Measurements from ENCODE around the gene LMO2. TPM values are rescaled to one million over a fixed set of nuclear protein-coding genes. Genes with fewer than 3 reads are reported as not detected.

Gene LMO2
- polyA plus RNA-seq, 3 donors, result 48.8 to 140 (median 75.8) TPM

GRCh38 chr11:33879375-33879774, 12.5 kb downstream of the LMO2 start:
- intact Hi-C loops (cut with micrococcal nuclease), result loop anchor here in 1 of 2 donors (10.0 kb wide), 1 partner anchor 55 kb away; no protein-coding TSS in a partner anchor
- Mint-ChIP-seq H3K9me3 (no peaks in the 10 kb centered on the region), H3K27ac (peak overlapping the region in 1 of 7 donors; percentile 11), H3K36me3 (peaks cover 11 to 16% of the 10 kb centered on the region in 2 donors), H3K4me1 (peaks cover 84% of the 10 kb centered on the region), H3K4me3 (no peak overlapping the region), H3K27me3 (ENCODE audit: low read depth in 3 of 3) (peaks cover 0 to 3% (median 2%) of the 10 kb centered on the region in 3 donors)
- Histone ChIP-seq H3K4me3 (replicated peaks in 1 of 3; ENCODE audit: low read depth in 2 of 3, low read length in 3 of 3) (no peak overlapping the region), H3K36me3 (replicated peaks in 1 of 2; ENCODE audit: control insufficient read depth in 1 of 2, insufficient read depth in 2 of 2, low read length in 2 of 2) (no peaks in the 10 kb centered on the region), H4K20me1 (ENCODE audit: insufficient read depth, low read length) (no peaks in the 10 kb centered on the region), H3K79me2 (ENCODE audit: insufficient read depth, low read length) (peaks cover 98% of the 10 kb centered on the region), H3K27ac (ENCODE audit: low read depth in 1 of 2, low read length in 2 of 2) (no peak overlapping the region), H3K4me2 (replicated peaks; ENCODE audit: extremely low read depth, low read length, poor library complexity, severe bottlenecking) (no peak overlapping the region), H3K9me3 (replicated peaks in 1 of 2; ENCODE audit: control insufficient read depth in 1 of 2, insufficient read depth in 1 of 2, low read length in 2 of 2) (no peaks in the 10 kb centered on the region), H3K4me1 (ENCODE audit: control insufficient read depth in 1 of 2, insufficient read depth in 2 of 2, low read length in 2 of 2) (peaks cover 45 to 50% of the 10 kb centered on the region in 2 donors), H2AFZ (ENCODE audit: insufficient read depth, low read depth, low read length, poor library complexity, severe bottlenecking) (no peak overlapping the region), H3K9ac (ENCODE audit: insufficient read depth, low read length, poor library complexity, severe bottlenecking) (no peak overlapping the region), H3K27me3 (ENCODE audit: control insufficient read depth in 2 of 2, insufficient read depth in 2 of 2, low read length in 2 of 2) (no peaks in the 10 kb centered on the region)
- no peak for TF ChIP-seq CTCF (IDR thresholded peaks at IDR 0.05)
- WGBS (ENCODE audit: insufficient coverage), result 50% methylated on average over 7 of the region's 9 CpGs
- no peak for DNase-seq

- no peak overlapping the region for H3K27ac ChIP-seq (ENCODE audit: low read depth in 1 of 2, low read length in 2 of 2)
- H3K4me3 Mint-ChIP-seq, result peak overlapping the region in 1 of 2 donors; percentile 31
- no peaks in the 10 kb centered on the region for H3K9me3 ChIP-seq (replicated peaks in 1 of 2; ENCODE audit: control insufficient read depth in 1 of 2, insufficient read depth in 1 of 2, low read length in 2 of 2)
- no peak overlapping the region for H3K4me2 ChIP-seq (replicated peaks; ENCODE audit: extremely low read depth, low read length, poor library complexity, severe bottlenecking)
- intact Hi-C loops (cut with micrococcal nuclease), result loop anchor here in 1 of 2 donors (10.0 kb wide), 1 partner anchor 58 kb away; no protein-coding TSS in a partner anchor
- peak overlapping the region in 3 of 7 donors; percentile 2 to 42 (median 21) for H3K27ac Mint-ChIP-seq
- no peak for DNase-seq
- H3K9ac ChIP-seq (ENCODE audit: insufficient read depth, low read length, poor library complexity, severe bottlenecking), result no peak overlapping the region
- no peaks in the 10 kb centered on the region for H3K9me3 Mint-ChIP-seq
- no peak overlapping the region for H2AFZ ChIP-seq (ENCODE audit: insufficient read depth, low read depth, low read length, poor library complexity, severe bottlenecking)
- peaks cover 11 to 16% of the 10 kb centered on the region in 2 donors for H3K36me3 Mint-ChIP-seq
- no peak overlapping the region for H3K4me3 ChIP-seq (replicated peaks in 1 of 3; ENCODE audit: low read depth in 2 of 3, low read length in 3 of 3)
- H4K20me1 ChIP-seq (ENCODE audit: insufficient read depth, low read length), result no peaks in the 10 kb centered on the region
- WGBS (ENCODE audit: insufficient coverage), result 87% methylated on average over 3 of the region's 3 CpGs
- H3K4me1 ChIP-seq (ENCODE audit: control insufficient read depth in 1 of 2, insufficient read depth in 2 of 2, low read length in 2 of 2), result peaks cover 51 to 52% of the 10 kb centered on the region in 2 donors
- H3K4me1 Mint-ChIP-seq, result peaks cover 84% of the 10 kb centered on the region
- no peaks in the 10 kb centered on the region for H3K27me3 ChIP-seq (ENCODE audit: control insufficient read depth in 2 of 2, insufficient read depth in 2 of 2, low read length in 2 of 2)
- H3K27me3 Mint-ChIP-seq (ENCODE audit: low read depth in 3 of 3), result peaks cover 0 to 2% (median 0%) of the 10 kb centered on the region in 3 donors
- no peaks in the 10 kb centered on the region for H3K36me3 ChIP-seq (replicated peaks in 1 of 2; ENCODE audit: control insufficient read depth in 1 of 2, insufficient read depth in 2 of 2, low read length in 2 of 2)
- no peak for TF ChIP-seq CTCF (IDR thresholded peaks at IDR 0.05)
- H3K79me2 ChIP-seq (ENCODE audit: insufficient read depth, low read length), result peaks cover 98% of the 10 kb centered on the region
These were observed 14.8 kb downstream of the LMO2 start for GRCh38 chr11:33877038-33877437.

Measured in CD14-positive monocyte (primary cell).